M059J (cell line): Measurements from ENCODE around the gene FURIN. TPM values are rescaled to one million over a fixed set of nuclear protein-coding genes. Genes with fewer than 3 reads are reported as not detected.
"Not testable (repeated sequence)": the region's sequence is repeated elsewhere in the genome, so short reads cannot be mapped to it uniquely, and the experiment has no call there.

Experiments used
- DNase-seq: peaks from one replicate; pipeline ENCODE4 v3.0.0-alpha.2; 2012; ENCODE audit warnings: low read depth
- total RNA-seq: library from RNA; depleted of rRNA; stranded (reverse); fragments of >200 nt; shearing (Covaris generic); gene quantifications from 2 replicates; pipeline ENCODE4 v1.2.3, GENCODE V29; 2014; rRNA removed

FURIN gene
- total RNA-seq: 16.5 and 33.6 TPM in 2 replicates

GRCh38 chr15:90868261-90868689, at the start of gene FURIN:
Gene FURIN, plus strand, starts transcription at chr15:90868588. Its CDS starts 7,153 bp downstream, at chr15:90875741.
- no peak for DNase-seq

GRCh38 chr15:90819390-90819789, 49.0 kb upstream of the FURIN start:
- DNase-seq: no peak

GRCh38 chr15:90819850-90820249, 48.5 kb upstream of the FURIN start:
- no peak for DNase-seq

GRCh38 chr15:90820481-90820880, 47.9 kb upstream of the FURIN start:
- DNase-seq: no peak

GRCh38 chr15:90822204-90822955, 46.0 kb upstream of the FURIN start:
- DNase-seq: no peak

GRCh38 chr15:90823455-90823974, 44.9 kb upstream of the FURIN start:
- no peak for DNase-seq

- not testable (repeated sequence) for DNase-seq
Observed at GRCh38 chr15:90825115-90825899, 43.1 kb upstream of the FURIN start.

GRCh38 chr15:90826206-90826885, 42.0 kb upstream of the FURIN start:
- DNase-seq: not testable (repeated sequence)

GRCh38 chr15:90826886-90827435, 41.4 kb upstream of the FURIN start:
- DNase-seq: no peak

- DNase-seq: no peak
Observed at GRCh38 chr15:90828111-90828510, 40.3 kb upstream of the FURIN start.

- DNase-seq: no peak
Observed at GRCh38 chr15:90829126-90829525, 39.3 kb upstream of the FURIN start.

GRCh38 chr15:90829942-90830440, 38.4 kb upstream of the FURIN start:
- no peak for DNase-seq

- DNase-seq: no peak
Observed at GRCh38 chr15:90834626-90835025, 33.8 kb upstream of the FURIN start.

GRCh38 chr15:90836296-90836871, 32.0 kb upstream of the FURIN start:
- peak; percentile 62 for DNase-seq

GRCh38 chr15:90837094-90837493, 31.3 kb upstream of the FURIN start:
- DNase-seq: no peak

GRCh38 chr15:90838139-90838538, 30.2 kb upstream of the FURIN start:
- DNase-seq: no peak

- DNase-seq: no peak
Observed at GRCh38 chr15:90838544-90838943, 29.8 kb upstream of the FURIN start.

- peak; percentile 49 for DNase-seq
Observed at GRCh38 chr15:90839187-90840071, 29.0 kb upstream of the FURIN start.

- DNase-seq: no peak
Observed at GRCh38 chr15:90840157-90840855, 28.1 kb upstream of the FURIN start.

GRCh38 chr15:90840954-90841353, 27.4 kb upstream of the FURIN start:
- no peak for DNase-seq
